GM12801 (cell line): ENCODE results near the gene DDR1.

Experiments used
- TF ChIP-seq, protein P1 (sequence below): IDR thresholded peaks from one replicate; pipeline ENCODE4 v1.5.1; 2011; ENCODE audit warnings: control low read depth; ENCODE audit not compliant: insufficient read length; ENCODE audit errors: extremely low read depth

The DDR1 gene

DNA sequence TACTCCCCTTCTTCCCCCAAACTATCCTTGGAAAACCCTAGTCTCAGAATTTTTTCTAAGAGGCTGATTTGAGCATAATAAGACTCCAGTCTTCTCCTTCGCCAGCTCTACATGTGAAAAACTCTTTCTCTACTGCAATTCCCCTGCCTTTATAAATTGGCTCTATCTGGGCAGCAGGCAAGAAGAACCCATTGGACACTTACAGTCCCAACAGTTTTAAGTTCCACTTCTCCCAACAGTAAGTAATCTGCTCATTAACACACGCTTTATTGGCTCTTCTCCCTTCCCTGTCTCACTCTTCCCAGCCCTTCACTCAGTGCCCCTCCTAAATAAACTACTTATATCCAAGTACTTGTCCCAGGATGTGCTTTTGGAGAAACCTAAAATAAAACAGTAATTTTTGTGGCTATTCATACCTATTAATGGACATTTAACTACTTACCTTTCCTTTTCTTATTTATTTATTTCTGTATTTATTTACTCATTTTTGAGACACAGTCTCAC, 11.1 kb upstream of the DDR1 start:
- TF ChIP-seq, protein P1, sequence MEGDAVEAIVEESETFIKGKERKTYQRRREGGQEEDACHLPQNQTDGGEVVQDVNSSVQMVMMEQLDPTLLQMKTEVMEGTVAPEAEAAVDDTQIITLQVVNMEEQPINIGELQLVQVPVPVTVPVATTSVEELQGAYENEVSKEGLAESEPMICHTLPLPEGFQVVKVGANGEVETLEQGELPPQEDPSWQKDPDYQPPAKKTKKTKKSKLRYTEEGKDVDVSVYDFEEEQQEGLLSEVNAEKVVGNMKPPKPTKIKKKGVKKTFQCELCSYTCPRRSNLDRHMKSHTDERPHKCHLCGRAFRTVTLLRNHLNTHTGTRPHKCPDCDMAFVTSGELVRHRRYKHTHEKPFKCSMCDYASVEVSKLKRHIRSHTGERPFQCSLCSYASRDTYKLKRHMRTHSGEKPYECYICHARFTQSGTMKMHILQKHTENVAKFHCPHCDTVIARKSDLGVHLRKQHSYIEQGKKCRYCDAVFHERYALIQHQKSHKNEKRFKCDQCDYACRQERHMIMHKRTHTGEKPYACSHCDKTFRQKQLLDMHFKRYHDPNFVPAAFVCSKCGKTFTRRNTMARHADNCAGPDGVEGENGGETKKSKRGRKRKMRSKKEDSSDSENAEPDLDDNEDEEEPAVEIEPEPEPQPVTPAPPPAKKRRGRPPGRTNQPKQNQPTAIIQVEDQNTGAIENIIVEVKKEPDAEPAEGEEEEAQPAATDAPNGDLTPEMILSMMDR: no peak

- TF ChIP-seq, protein P1: no peak
Observed at GRCh38 chr6:30875244-30876038, 8.9 kb upstream of the DDR1 start.

GRCh38 chr6:30876039-30876730, 8.1 kb upstream of the DDR1 start:
- TF ChIP-seq, protein P1: no peak

GRCh38 chr6:30877419-30878262, 6.7 kb upstream of the DDR1 start:
- TF ChIP-seq, protein P1: no peak

- TF ChIP-seq, protein P1: no peak
Observed at GRCh38 chr6:30879684-30880427, 4.5 kb upstream of the DDR1 start.

GRCh38 chr6:30880698-30881252, 3.5 kb upstream of the DDR1 start:
- TF ChIP-seq, protein P1: no peak
